Measurements from ENCODE around the gene ATXN7L2. TPM values are rescaled to one million over a fixed set of nuclear protein-coding genes. Genes with fewer than 3 reads are reported as not detected.

ATXN7L2 gene
- total and polyA plus RNA-seq, 10 of the 15 experiments (the other 5 are each of a cell fraction or from before 2014, with no cell fraction given): 0.27 to 7.4 (median 4.9) TPM

DNA sequence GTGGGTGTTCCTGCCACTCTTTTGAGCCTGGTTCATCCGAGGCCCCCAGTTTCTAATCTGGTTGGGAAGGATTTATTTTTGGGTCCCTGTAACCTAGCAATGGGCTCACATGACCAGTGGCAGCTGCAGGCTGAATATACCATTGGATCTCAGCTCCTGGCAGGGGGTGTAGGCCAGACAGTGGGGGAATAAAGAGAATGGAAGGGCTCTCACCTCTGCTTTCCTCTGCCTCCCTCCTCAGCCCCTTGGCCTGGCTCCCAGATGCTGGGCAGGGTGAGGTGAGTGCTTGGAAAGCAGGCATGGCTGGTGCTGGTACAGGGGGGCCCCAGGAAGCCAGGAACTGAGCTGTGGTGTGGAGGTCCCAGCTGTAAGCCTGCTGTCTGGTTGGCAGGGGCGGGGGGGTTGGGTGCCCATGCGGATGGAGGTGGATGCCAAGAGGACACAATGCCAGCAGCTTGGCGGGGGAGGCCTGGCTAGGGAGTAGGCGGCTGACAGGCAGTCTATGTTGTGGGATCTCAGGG, 52.3 kb downstream of the ATXN7L2 start (continued):
- TF ChIP-seq NFYB (IDR thresholded peaks at IDR 0.05; ENCODE audit: insufficient read depth, low read depth, low read length) (no peak), NR2C1 (IDR thresholded peaks at IDR 0.05) (no peak), MYC (IDR thresholded peaks at IDR 0.05; ENCODE audit: insufficient read depth, insufficient read length, insufficient replicate concordance, low read length, severe bottlenecking) (no peak), JUND (IDR thresholded peaks at IDR 0.05; ENCODE audit: low read depth, low read length) (no peak), CBFB (IDR thresholded peaks at IDR 0.05; ENCODE audit: low read depth) (no peak), WRNIP1 (IDR thresholded peaks at IDR 0.05; ENCODE audit: borderline replicate concordance, low read depth, low read length) (no peak), ASH2L (IDR thresholded peaks at IDR 0.05; ENCODE audit: borderline replicate concordance, low read depth) (no peak)

DNA sequence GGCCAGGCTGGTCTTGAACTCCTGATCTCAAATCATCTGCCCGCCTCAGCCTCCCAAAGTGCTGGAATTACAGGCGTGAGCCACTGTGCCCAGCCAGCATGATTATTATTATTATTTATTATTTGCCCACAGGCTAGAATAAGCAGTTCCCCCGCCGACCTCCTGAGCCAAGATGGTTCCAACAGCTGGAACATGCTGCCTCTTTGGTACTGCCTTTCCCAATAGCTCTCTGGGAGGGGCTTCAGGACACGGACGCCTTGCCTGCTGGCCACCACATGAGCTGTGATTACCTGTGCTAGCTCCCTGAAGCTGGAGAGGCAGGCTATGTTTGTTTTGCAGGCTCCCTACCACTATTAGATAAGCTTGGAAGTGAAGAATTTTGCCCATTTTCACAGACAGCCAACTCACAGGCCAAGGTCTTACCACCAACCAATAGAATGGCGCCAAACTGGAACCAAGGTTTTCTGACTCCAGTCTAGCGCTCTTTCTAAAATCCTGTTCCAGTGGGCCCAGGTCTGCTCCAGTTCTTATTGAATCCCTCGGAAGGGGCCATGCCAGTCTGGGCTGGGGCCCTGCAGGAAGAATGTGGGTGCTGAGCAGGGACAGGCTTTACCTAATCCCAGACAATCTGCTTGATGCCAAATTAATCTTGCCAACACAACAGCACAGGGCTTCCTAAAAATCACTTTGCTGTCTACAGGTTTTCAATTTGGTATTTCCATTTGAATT, 53.9 kb downstream of the ATXN7L2 start:
- in situ Hi-C loops (cut with MboI): no loop called here
- no peak overlapping the region for H3K4me3 ChIP-seq
- TF ChIP-seq, protein P1, sequence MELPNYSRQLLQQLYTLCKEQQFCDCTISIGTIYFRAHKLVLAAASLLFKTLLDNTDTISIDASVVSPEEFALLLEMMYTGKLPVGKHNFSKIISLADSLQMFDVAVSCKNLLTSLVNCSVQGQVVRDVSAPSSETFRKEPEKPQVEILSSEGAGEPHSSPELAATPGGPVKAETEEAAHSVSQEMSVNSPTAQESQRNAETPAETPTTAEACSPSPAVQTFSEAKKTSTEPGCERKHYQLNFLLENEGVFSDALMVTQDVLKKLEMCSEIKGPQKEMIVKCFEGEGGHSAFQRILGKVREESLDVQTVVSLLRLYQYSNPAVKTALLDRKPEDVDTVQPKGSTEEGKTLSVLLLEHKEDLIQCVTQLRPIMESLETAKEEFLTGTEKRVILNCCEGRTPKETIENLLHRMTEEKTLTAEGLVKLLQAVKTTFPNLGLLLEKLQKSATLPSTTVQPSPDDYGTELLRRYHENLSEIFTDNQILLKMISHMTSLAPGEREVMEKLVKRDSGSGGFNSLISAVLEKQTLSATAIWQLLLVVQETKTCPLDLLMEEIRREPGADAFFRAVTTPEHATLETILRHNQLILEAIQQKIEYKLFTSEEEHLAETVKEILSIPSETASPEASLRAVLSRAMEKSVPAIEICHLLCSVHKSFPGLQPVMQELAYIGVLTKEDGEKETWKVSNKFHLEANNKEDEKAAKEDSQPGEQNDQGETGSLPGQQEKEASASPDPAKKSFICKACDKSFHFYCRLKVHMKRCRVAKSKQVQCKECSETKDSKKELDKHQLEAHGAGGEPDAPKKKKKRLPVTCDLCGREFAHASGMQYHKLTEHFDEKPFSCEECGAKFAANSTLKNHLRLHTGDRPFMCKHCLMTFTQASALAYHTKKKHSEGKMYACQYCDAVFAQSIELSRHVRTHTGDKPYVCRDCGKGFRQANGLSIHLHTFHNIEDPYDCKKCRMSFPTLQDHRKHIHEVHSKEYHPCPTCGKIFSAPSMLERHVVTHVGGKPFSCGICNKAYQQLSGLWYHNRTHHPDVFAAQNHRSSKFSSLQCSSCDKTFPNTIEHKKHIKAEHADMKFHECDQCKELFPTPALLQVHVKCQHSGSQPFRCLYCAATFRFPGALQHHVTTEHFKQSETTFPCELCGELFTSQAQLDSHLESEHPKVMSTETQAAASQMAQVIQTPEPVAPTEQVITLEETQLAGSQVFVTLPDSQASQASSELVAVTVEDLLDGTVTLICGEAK (IDR thresholded peaks at IDR 0.05; ENCODE audit: borderline replicate concordance): no peak
- TF ChIP-seq SMARCA5 (IDR thresholded peaks at IDR 0.05): no peak
- TF ChIP-seq, protein P2, sequence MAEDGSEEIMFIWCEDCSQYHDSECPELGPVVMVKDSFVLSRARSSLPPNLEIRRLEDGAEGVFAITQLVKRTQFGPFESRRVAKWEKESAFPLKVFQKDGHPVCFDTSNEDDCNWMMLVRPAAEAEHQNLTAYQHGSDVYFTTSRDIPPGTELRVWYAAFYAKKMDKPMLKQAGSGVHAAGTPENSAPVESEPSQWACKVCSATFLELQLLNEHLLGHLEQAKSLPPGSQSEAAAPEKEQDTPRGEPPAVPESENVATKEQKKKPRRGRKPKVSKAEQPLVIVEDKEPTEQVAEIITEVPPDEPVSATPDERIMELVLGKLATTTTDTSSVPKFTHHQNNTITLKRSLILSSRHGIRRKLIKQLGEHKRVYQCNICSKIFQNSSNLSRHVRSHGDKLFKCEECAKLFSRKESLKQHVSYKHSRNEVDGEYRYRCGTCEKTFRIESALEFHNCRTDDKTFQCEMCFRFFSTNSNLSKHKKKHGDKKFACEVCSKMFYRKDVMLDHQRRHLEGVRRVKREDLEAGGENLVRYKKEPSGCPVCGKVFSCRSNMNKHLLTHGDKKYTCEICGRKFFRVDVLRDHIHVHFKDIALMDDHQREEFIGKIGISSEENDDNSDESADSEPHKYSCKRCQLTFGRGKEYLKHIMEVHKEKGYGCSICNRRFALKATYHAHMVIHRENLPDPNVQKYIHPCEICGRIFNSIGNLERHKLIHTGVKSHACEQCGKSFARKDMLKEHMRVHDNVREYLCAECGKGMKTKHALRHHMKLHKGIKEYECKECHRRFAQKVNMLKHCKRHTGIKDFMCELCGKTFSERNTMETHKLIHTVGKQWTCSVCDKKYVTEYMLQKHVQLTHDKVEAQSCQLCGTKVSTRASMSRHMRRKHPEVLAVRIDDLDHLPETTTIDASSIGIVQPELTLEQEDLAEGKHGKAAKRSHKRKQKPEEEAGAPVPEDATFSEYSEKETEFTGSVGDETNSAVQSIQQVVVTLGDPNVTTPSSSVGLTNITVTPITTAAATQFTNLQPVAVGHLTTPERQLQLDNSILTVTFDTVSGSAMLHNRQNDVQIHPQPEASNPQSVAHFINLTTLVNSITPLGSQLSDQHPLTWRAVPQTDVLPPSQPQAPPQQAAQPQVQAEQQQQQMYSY (CRISPR knock-in tag; IDR thresholded peaks at IDR 0.05): no peak
- TF ChIP-seq LARP7 (IDR thresholded peaks at IDR 0.05): no peak
- TF ChIP-seq STAT1 (conservative IDR thresholded peaks at IDR 0.05): no peak
- no peak for TF ChIP-seq EZH2 (IDR thresholded peaks at IDR 0.05; ENCODE audit: borderline replicate concordance, control insufficient read depth, low read depth, low read length)
- no peak for TF ChIP-seq NRF1 (conservative IDR thresholded peaks at IDR 0.05; ENCODE audit: low read depth, low read length)

More for the DNA sequence above, 53.9 kb downstream of the ATXN7L2 start:
- H3K4me2 ChIP-seq (ENCODE audit: control insufficient read depth, insufficient read depth): no peak overlapping the region
- intact Hi-C loops (cut with micrococcal nuclease; ENCODE audit: unreplicated experiment): no loop called here
- ChIA-PET SMC1A (ENCODE audit: uncharacterized antibody, unreplicated experiment) (interaction anchor here (0.9 to 2.5 kb wide), 3 partner anchors 8 to 87 kb away, joined by 3 to 10 read pairs (median 3); no protein-coding TSS in a partner anchor), CTCF (interaction anchor here (0.6 to 21.3 kb wide), 4 partner anchors 9 to 103 kb away, joined by 3 to 1280 read pairs (median 8); partner anchors contain the start of genes AMIGO1 and CYB561D1), POLR2A (interaction anchor here (1.2 kb wide), 1 partner anchor 45 kb away, joined by 3 read pairs; no protein-coding TSS in a partner anchor), RAD21 (ENCODE audit: unreplicated experiment) (interaction anchor here (0.8 to 2.2 kb wide), 3 partner anchors 9 to 47 kb away, joined by 3 to 7 read pairs (median 3); partner anchors contain the start of gene GNAI3)
- no peaks in the 10 kb centered on the region for H3K27me3 ChIP-seq (replicated peaks in 1 of 2; ENCODE audit: control insufficient read depth in 2 of 2, insufficient read depth in 2 of 2, low read length in 1 of 2)
- no peaks in the 10 kb centered on the region for H3K9me3 ChIP-seq (replicated peaks; ENCODE audit: control insufficient read depth, insufficient read depth, low read length)
- no peak for FAIRE-seq
- 50% methylated on average over 9 of the region's 9 CpGs for WGBS (ENCODE audit: insufficient coverage, insufficient replicate concordance, low lambda C conversion rate, missing lambda C conversion rate)
- no peaks in the 10 kb centered on the region for H4K20me1 ChIP-seq (ENCODE audit: control insufficient read depth, insufficient read depth)
- no peak for DNase-seq (ENCODE audit: low read depth, low spot score)
- BruUV-seq (replicated peaks): no TSS peak
- H3K27ac ChIP-seq (ENCODE audit: control insufficient read depth, insufficient read depth): no peak overlapping the region
- no peaks in the 10 kb centered on the region for H3K36me3 ChIP-seq (ENCODE audit: control insufficient read depth in 2 of 2, insufficient read depth in 2 of 2, low read length in 1 of 2)
- no peak for ATAC-seq
- no peaks in the 10 kb centered on the region for H3K79me2 ChIP-seq (ENCODE audit: control insufficient read depth, insufficient read depth, low read length)
- no peak overlapping the region for H2AFZ ChIP-seq (ENCODE audit: control insufficient read depth, low read depth, low read length)
- peaks cover 2% of the 10 kb centered on the region for H3K4me1 ChIP-seq (ENCODE audit: control insufficient read depth, insufficient read depth, low read length)
- no peak overlapping the region for H3K9ac ChIP-seq (ENCODE audit: control insufficient read depth, insufficient read depth, low read length)

All from GM12878 (cell line).